ENCODE data around the gene SWSAP1.
"Not testable (repeated sequence)": the region's sequence is repeated elsewhere in the genome, so short reads cannot be mapped to it uniquely, and the experiment has no call there.

The SWSAP1 gene

DNA sequence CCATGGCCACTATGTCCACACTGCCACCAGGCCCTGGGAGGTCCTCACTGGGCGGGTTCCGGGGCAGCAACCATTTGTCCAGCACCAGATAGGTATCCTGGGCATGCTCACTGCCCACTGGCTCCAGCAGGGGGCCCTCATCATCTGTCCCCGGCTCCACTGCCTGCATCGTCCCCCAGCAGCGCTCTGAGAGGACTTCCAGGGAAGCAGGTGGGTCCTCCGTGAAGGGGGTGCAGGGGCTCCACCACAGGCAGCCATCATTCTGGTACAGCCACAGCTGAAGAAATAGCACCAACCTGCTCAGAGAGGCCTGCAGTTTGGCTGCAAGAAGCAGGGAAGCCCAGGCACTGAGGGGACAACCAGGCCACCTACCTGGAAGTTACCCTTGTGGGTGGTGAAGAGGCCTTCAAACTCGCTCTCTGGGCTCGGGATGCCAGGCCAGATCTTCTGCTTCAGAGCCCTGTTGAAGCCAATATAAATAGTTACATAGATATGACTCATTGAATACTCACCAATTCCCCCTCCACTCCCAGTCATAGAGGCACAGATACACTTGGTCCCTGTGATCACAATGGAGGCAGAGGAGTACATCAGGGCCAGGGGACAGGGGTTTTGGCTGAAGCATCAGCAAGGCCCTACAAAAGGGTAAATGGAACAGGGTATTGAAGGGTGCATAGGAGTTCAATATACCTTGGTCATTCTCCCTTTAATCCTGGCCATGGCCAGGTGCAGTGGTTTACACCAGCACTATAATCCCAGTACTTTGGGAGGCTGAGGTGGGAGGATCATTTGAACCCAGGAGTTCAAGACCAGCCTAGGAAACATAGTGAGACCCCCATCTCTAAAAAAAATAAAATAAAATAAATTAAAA lies 4.1 kb downstream of the SWSAP1 start:
- in situ Hi-C loops (cut with MboI; ENCODE audit: low sequenced_read_pairs) = no loop called here

DNA sequence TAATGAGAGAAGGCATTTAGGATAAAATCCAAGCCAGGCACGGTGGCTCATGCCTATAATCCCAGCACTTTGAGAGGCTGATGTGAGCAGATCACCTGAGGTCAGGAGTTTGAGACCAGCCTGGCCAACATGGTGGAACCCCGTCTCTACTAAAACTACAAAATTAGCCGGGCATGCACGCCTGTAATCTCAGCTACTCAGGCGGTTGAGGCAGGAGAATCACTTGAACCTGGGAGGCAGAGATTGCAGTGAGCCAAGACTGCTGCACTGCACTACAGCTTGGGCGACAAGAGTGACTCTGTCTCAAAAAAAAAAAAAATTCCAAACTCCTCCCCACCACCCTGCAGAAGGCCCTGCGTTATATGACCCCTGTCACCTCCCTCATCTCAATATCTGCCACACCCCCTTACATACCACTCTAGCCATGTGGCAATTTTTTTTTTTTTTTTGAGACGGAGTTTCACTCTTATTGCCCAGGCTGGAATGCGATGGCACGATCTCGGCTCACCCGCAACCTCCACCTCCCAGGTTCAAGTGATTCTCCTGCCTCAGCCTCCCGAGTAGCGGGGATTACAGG lies 4.9 kb downstream of the SWSAP1 start:
- in situ Hi-C loops (cut with MboI; ENCODE audit: low sequenced_read_pairs) = not testable (repeated sequence)

- in situ Hi-C loops (cut with MboI; ENCODE audit: low sequenced_read_pairs) = no loop called here
These were observed 5.4 kb downstream of the SWSAP1 start for GRCh38 chr19:11379857-11380350.

DNA sequence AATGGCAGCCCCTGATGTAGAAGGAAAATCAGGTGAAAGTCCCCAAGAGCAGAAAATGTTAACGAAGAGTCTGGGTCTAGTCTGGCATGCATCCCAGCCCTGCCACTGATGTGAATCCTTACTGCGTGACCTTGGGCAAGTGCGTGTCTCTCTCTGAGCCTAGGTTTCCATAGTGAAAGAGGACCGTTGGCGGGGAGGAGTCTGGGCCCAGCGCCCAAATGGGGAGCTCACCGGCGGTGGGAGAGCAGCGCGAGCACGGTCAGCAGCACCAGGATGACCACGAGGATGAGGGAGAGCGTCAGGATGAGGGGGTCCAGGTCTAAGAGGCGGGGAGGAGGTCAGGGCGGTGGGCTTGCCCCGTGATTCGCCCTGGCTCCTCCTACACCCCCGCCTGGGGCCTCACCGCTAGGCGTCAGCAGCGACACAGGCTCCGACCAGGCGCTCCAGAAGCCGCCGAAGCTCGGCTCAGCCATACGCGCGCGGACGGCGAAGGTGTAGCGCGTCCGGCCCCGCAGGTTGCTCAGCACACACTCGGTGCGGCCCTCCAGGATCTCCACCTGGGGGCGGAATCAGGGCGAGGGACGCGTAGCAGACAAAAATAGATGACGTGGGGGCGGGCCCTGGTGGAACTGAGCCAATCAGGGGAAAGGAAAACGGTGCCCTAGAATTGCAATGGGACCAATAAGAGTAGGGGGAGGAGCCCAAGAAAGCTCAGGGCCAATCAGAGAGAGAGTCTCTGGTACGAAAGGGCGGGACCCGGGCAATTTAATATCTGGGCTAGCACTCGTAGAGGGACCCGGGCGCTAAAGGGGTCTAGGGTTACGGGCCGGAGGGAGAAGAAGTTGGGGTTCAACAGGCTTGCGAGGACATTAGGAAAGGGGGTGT lies 6.4 kb downstream of the SWSAP1 start:
- in situ Hi-C loops (cut with MboI; ENCODE audit: low sequenced_read_pairs) = no loop called here

GRCh38 chr19:11382898-11383705 lies 8.6 kb downstream of the SWSAP1 start:
- in situ Hi-C loops (cut with MboI; ENCODE audit: low sequenced_read_pairs) = no loop called here

DNA sequence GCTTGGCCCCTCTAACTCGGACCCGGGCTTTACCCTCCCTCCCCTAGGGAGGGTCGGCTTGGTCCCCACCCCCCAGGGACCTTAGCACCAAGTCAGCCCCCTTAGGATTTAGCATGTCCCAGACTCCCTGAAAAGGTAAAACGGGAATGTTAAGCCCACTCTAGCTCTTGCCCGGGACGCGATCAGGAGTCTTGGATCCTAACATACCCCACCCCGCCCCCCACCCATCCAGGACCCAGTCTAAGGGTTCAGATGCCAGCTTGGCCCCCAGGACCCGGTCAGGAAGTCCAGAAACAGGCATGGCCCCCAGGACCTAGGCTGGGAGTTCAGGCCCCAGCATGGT lies 9.2 kb downstream of the SWSAP1 start:
- in situ Hi-C loops (cut with MboI; ENCODE audit: low sequenced_read_pairs) = no loop called here

DNA sequence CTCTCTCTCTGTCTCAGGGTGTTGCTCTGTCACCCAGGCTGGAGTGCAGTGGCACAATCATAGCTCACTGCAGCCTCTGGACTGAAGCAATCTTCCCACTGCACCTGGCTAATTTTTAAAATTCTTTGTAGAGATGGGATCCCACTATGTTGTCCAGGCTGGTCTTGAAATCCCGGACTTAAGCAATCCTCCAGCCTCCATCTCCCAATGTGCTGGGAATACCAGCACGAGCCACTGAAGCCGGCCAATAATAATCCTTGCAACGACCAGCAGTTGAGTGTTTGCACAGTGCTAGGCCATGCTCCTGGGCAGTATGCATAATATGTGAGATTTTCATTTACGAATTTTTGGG lies 10.3 kb downstream of the SWSAP1 start:
- in situ Hi-C loops (cut with MboI; ENCODE audit: low sequenced_read_pairs) = no loop called here

- in situ Hi-C loops (cut with MboI; ENCODE audit: low sequenced_read_pairs) = no loop called here
These were observed 12.9 kb downstream of the SWSAP1 start for GRCh38 chr19:11387162-11388034.

DNA sequence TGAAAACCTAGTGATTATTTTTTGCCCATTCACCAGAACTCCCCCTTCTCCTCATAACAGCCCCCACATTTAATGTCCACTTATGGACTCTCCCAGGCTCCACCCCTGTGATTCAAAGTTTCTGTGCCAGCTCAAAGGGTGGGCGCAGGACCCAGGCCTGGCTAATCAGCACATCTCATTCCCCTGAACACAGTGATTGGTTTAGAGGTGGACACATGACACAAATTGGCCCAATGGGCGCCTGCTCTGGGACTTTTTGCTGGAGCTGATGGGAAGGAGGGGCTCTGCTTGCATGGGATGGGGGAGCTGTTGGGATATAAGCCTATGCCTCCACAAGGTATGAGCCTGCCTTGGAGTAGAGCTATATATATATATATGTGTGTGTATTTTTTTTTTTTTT lies 15.9 kb downstream of the SWSAP1 start:
- in situ Hi-C loops (cut with MboI; ENCODE audit: low sequenced_read_pairs) = no loop called here

DNA sequence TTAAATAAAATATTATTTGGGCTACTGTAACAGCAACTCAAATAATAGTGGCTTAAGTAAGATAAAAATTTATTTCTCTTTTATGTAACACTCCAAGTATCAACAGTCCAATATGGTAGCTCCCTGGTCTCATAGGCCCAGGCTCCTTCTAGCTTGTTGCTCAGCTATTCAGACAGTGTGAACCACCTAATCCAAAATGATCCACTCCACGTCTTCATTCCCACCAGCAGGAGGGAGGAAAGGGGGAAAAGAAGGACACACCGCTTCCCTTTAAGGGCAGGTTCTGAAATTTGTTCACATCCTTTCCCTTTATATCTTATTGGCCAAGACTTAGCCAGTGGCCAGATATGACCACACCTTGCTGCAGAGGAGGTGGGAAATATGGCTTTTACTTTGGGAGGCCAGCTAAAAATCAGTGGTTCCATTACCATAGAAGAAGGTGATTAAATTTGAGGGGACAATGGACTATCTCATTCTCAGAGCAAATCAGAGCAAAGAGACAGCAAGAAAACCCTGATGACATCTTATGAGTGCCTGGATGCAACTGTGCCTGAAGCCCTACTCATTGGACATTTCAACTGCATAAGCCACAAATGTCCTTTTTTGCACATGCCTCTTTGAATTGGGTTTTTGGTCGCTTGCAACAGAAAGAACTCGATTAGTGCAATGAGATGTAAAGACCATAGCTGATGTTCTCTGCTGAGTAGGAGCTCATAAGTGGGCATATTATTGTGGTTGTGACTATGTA lies 16.6 kb downstream of the SWSAP1 start:
- in situ Hi-C loops (cut with MboI; ENCODE audit: low sequenced_read_pairs) = no loop called here

DNA sequence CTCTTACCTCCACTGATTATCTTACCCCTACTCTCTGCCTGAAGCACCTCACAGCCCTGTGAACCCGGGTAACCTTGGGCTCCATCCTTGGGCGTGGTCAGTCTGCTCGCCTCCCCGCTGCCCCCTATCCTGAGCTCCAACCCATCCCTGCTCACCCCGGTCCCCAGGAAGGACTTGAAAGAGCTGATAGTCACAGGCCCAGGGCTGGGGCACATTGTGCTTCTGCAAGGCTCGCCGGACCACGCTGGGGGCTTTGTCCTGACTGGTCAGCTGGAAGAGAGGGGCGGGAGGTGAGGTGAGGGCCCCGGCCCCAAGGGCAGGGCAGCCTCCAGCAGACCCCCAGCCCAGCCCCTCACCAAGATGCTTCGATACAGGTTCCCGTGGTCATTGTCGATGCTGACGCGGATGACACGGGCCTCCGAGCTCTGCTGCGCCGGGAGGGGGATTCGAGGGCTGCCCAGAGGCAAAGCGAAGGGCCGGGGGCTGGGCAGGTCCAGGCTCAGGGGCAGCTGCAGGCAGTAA lies 22.7 kb downstream of the SWSAP1 start:
- in situ Hi-C loops (cut with MboI; ENCODE audit: low sequenced_read_pairs) = no loop called here

DNA sequence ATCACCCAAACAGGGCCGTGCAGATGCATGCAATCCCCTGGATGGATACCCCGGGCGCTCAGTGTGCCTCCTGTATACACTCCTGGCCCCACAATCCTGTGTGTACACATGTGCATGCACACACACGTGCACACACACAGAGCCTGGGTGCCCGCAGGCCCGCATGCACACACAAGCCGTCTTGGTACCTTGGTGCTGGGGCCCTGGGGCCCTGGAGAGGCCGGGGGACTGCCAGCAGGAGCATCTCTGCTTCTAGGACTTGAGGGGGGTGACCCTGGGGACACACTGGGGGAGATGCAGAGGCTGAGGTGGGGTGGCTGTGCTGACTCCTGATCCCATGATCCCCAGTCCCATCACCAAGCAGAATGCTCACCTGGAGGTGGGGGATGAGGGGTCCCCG lies 25.2 kb downstream of the SWSAP1 start:
- in situ Hi-C loops (cut with MboI; ENCODE audit: low sequenced_read_pairs) = no loop called here

DNA sequence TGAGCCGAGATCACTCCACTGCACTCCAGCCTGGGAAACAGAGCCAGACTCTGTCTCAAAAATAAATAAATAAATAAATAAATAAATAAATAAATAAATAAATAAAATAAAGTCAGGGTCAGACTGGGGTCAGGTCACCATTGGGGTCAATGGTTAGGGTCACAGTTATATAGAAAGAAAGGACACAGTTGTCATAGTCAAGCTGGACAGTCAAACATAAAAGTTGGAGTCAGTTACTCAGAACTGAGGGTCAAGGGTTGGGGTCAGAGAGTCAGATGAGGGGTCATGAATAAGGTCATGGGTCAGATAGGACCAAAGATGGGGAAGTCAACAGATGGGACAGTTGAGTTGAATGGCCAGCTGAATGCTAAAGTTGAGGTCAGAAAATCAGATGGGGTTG lies 26.3 kb downstream of the SWSAP1 start:
- in situ Hi-C loops (cut with MboI; ENCODE audit: low sequenced_read_pairs) = no loop called here

DNA sequence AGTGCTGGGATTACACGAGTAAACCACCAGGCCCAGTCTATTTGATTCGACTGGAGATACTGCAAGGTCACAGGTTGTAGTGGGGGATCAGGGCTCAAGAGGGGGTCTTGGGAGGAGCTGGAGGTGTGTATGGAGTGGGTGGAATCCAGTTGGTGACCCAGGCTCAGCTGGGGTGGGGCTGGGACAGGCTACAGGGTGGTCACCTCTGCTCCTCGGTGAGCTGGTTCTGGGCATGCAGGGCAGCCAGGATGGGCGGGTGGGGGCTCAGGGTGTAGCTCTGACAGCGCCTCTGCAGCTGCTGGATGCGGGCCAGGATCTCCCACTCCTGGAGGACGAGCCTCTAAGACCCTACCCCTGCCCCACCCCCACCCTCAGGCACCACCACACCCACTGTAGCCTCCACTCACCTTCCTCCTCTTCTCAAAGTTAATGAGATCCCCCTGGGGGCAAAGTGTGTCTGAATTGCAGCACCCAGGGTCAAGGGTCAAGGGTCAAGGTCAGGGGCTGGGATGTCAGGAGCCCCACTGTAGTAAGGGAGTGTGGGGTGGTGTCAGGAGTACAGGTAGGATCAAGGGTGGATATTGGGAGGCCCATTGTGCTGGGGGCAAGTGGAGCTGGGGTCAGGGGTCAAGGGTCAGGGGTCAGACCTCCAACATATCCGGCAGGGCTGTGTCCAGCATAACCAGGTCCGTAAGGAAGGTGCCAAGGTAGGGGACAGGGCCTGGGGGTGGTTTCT lies 27.5 kb downstream of the SWSAP1 start:
- in situ Hi-C loops (cut with MboI; ENCODE audit: low sequenced_read_pairs) = no loop called here

DNA sequence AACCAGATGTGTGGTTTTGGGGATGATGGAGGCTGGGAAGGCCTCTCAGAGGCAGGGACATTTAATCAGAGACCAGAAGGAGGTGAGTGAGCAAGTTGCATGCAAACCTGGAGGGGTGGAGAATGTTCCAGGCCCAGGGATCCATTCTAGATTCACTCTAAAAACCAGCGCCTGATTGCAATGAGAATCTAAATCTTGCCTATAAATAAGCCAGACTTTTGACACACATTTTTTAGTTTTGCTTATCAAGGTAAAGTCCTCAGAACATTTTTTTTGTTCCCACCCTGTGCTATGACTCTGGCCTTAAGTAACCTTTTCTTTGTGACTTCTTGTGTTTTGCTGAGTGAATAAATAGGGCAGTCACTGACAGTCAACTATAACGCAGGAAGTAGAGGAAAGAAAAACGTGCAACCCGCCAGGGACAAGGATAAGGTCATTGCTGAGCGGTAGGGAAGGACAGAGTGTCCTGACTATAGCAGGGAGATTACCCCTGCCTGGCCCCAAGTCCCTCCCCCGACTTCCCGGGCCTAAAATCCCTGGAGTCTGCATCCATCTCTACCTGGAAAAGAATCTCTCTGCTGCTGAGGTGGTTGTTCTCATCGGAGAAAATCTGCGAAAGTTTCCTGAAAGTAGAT lies 30.2 kb downstream of the SWSAP1 start:
- in situ Hi-C loops (cut with MboI; ENCODE audit: low sequenced_read_pairs) = no loop called here

GRCh38 chr19:11405846-11406643 lies 31.6 kb downstream of the SWSAP1 start:
- in situ Hi-C loops (cut with MboI; ENCODE audit: low sequenced_read_pairs) = no loop called here

- in situ Hi-C loops (cut with MboI; ENCODE audit: low sequenced_read_pairs) = not testable (repeated sequence)
These were observed 32.3 kb downstream of the SWSAP1 start for GRCh38 chr19:11406703-11407236.
